ENCODE data around the gene HTR3B. TPM values are rescaled to one million over a fixed set of nuclear protein-coding genes. Genes with fewer than 3 reads are reported as not detected.
"Not testable (repeated sequence)": the region's sequence is repeated elsewhere in the genome, so short reads cannot be mapped to it uniquely, and the experiment has no call there.

The HTR3B gene
- total RNA-seq, 4 donors from 2014 or later: not detected

- intact Hi-C loops (cut with DNase I): no loop called here
- no peak overlapping the region for H3K4me3 ChIP-seq
- no peaks in the 10 kb centered on the region for H3K36me3 ChIP-seq
- WGBS: 56% methylated on average over 2 of the region's 2 CpGs
- no peak for TF ChIP-seq POLR2A (IDR thresholded peaks at IDR 0.05; ENCODE audit: low read depth)
- TF ChIP-seq CTCF (IDR thresholded peaks at IDR 0.05): no peak
- TF ChIP-seq POLR2AphosphoS5 (IDR thresholded peaks at IDR 0.05): no peak
- no peak for TF ChIP-seq EP300 (IDR thresholded peaks at IDR 0.05)
- peaks cover 0 to 34% (median 0%) of the 10 kb centered on the region in 4 donors for H3K27me3 ChIP-seq
- H3K4me1 ChIP-seq: no peaks in the 10 kb centered on the region
- DNase-seq (ENCODE audit: extremely low spot score): no peak
- no peak overlapping the region for H3K27ac ChIP-seq (replicated peaks in 1 of 4)
- H3K9me3 ChIP-seq: no peaks in the 10 kb centered on the region
These were observed 1.9 kb downstream of the HTR3B start for GRCh38 chr11:113906516-113906915.

- no peak for DNase-seq (ENCODE audit: extremely low spot score)
- TF ChIP-seq EP300 (IDR thresholded peaks at IDR 0.05) (no peak), POLR2A (IDR thresholded peaks at IDR 0.05; ENCODE audit: low read depth) (no peak), POLR2AphosphoS5 (IDR thresholded peaks at IDR 0.05) (no peak), CTCF (IDR thresholded peaks at IDR 0.05) (no peak)
- 52% methylated on average over 1 of the region's 1 CpG for WGBS
- Histone ChIP-seq H3K27ac (replicated peaks in 1 of 4) (no peak overlapping the region), H3K36me3 (no peaks in the 10 kb centered on the region), H3K4me3 (no peak overlapping the region), H3K9me3 (no peaks in the 10 kb centered on the region), H3K4me1 (no peaks in the 10 kb centered on the region), H3K27me3 (peaks cover 0 to 37% (median 0%) of the 10 kb centered on the region in 4 donors)
- intact Hi-C loops (cut with DNase I): no loop called here
These were observed 2.6 kb downstream of the HTR3B start for GRCh38 chr11:113907152-113907551.

- DNase-seq (ENCODE audit: extremely low spot score): no peak
- WGBS: 73% methylated on average over 8 of the region's 8 CpGs
- Histone ChIP-seq H3K9me3 (no peaks in the 10 kb centered on the region), H3K4me3 (no peak overlapping the region), H3K4me1 (no peaks in the 10 kb centered on the region), H3K36me3 (no peaks in the 10 kb centered on the region), H3K27ac (replicated peaks in 1 of 4) (no peak overlapping the region), H3K27me3 (peaks cover 0 to 36% (median 0%) of the 10 kb centered on the region in 4 donors)
- intact Hi-C loops (cut with DNase I): no loop called here
- TF ChIP-seq EP300 (IDR thresholded peaks at IDR 0.05) (no peak), POLR2AphosphoS5 (IDR thresholded peaks at IDR 0.05) (no peak), CTCF (IDR thresholded peaks at IDR 0.05) (no peak), POLR2A (IDR thresholded peaks at IDR 0.05; ENCODE audit: low read depth) (no peak)
These were observed 3.1 kb downstream of the HTR3B start for GRCh38 chr11:113907681-113908080.

- TF ChIP-seq CTCF (IDR thresholded peaks at IDR 0.05) (no peak), POLR2A (IDR thresholded peaks at IDR 0.05; ENCODE audit: low read depth) (no peak), EP300 (IDR thresholded peaks at IDR 0.05) (no peak), POLR2AphosphoS5 (IDR thresholded peaks at IDR 0.05) (no peak)
- Histone ChIP-seq H3K4me1 (no peaks in the 10 kb centered on the region), H3K36me3 (no peaks in the 10 kb centered on the region), H3K27ac (replicated peaks in 1 of 4) (no peak overlapping the region), H3K9me3 (no peaks in the 10 kb centered on the region), H3K4me3 (no peak overlapping the region), H3K27me3 (peaks cover 0 to 32% (median 0%) of the 10 kb centered on the region in 4 donors)
- WGBS: 67% methylated on average over 9 of the region's 9 CpGs
- intact Hi-C loops (cut with DNase I): no loop called here
- no peak for DNase-seq (ENCODE audit: extremely low spot score)
These were observed 3.5 kb downstream of the HTR3B start for GRCh38 chr11:113908098-113908497.

- H3K4me1 ChIP-seq; H3K4me3 ChIP-seq; H3K36me3 ChIP-seq; DNase-seq (ENCODE audit: extremely low spot score); intact Hi-C loops (cut with DNase I); H3K9me3 ChIP-seq; H3K27ac ChIP-seq (replicated peaks in 1 of 4): not testable (repeated sequence)
- H3K27me3 ChIP-seq: peaks cover 0 to 35% (median 0%) of the 10 kb centered on the region in 4 donors
- WGBS: 89% methylated on average over 9 of the region's 9 CpGs
These were observed 6.9 kb downstream of the HTR3B start for GRCh38 chr11:113911491-113911890.
